ENCODE measurements around the gene DOK1.

DOK1 gene

GRCh38 chr2:74577448-74577847, 22.9 kb downstream of the DOK1 start:
- Histone ChIP-seq H3K4me3 (ENCODE audit: low read length) (no peak overlapping the region), H3K27ac (ENCODE audit: low read length) (no peak overlapping the region), H3K27me3 (ENCODE audit: control insufficient read depth, insufficient read depth, low read length) (peaks cover 18% of the 10 kb centered on the region), H3K9ac (ENCODE audit: low read length) (no peak overlapping the region), H3K9me3 (ENCODE audit: control insufficient read depth, low read depth, low read length) (no peaks in the 10 kb centered on the region), H3K4me1 (ENCODE audit: control insufficient read depth, low read depth, low read length) (no peaks in the 10 kb centered on the region), H3K36me3 (ENCODE audit: control insufficient read depth, low read depth, low read length) (no peaks in the 10 kb centered on the region)

GRCh38 chr2:74578408-74578807, 23.9 kb downstream of the DOK1 start:
- Histone ChIP-seq H3K36me3 (ENCODE audit: control insufficient read depth, low read depth, low read length) (no peaks in the 10 kb centered on the region), H3K4me3 (ENCODE audit: low read length) (no peak overlapping the region), H3K27ac (ENCODE audit: low read length) (no peak overlapping the region), H3K27me3 (ENCODE audit: control insufficient read depth, insufficient read depth, low read length) (peaks cover 18% of the 10 kb centered on the region), H3K9ac (ENCODE audit: low read length) (no peak overlapping the region), H3K4me1 (ENCODE audit: control insufficient read depth, low read depth, low read length) (no peaks in the 10 kb centered on the region), H3K9me3 (ENCODE audit: control insufficient read depth, low read depth, low read length) (no peaks in the 10 kb centered on the region)

GRCh38 chr2:74581463-74581862, 26.9 kb downstream of the DOK1 start:
- Histone ChIP-seq H3K4me3 (ENCODE audit: low read length) (no peak overlapping the region), H3K27me3 (ENCODE audit: control insufficient read depth, insufficient read depth, low read length) (peaks cover 5% of the 10 kb centered on the region), H3K9ac (ENCODE audit: low read length) (no peak overlapping the region), H3K36me3 (ENCODE audit: control insufficient read depth, low read depth, low read length) (no peaks in the 10 kb centered on the region), H3K9me3 (ENCODE audit: control insufficient read depth, low read depth, low read length) (no peaks in the 10 kb centered on the region), H3K27ac (ENCODE audit: low read length) (no peak overlapping the region), H3K4me1 (ENCODE audit: control insufficient read depth, low read depth, low read length) (no peaks in the 10 kb centered on the region)

- H3K9me3 ChIP-seq (ENCODE audit: control insufficient read depth, low read depth, low read length): no peaks in the 10 kb centered on the region
- H3K4me3 ChIP-seq (ENCODE audit: low read length): no peak overlapping the region
- H3K9ac ChIP-seq (ENCODE audit: low read length): no peak overlapping the region
- no peak overlapping the region for H3K27ac ChIP-seq (ENCODE audit: low read length)
- no peaks in the 10 kb centered on the region for H3K4me1 ChIP-seq (ENCODE audit: control insufficient read depth, low read depth, low read length)
- no peaks in the 10 kb centered on the region for H3K36me3 ChIP-seq (ENCODE audit: control insufficient read depth, low read depth, low read length)
- no peaks in the 10 kb centered on the region for H3K27me3 ChIP-seq (ENCODE audit: control insufficient read depth, insufficient read depth, low read length)
Measured at GRCh38 chr2:74582184-74582583, 27.7 kb downstream of the DOK1 start.

- H3K27me3 ChIP-seq (ENCODE audit: control insufficient read depth, insufficient read depth, low read length): no peaks in the 10 kb centered on the region
- no peak overlapping the region for H3K9ac ChIP-seq (ENCODE audit: low read length)
- H3K36me3 ChIP-seq (ENCODE audit: control insufficient read depth, low read depth, low read length): no peaks in the 10 kb centered on the region
- H3K4me1 ChIP-seq (ENCODE audit: control insufficient read depth, low read depth, low read length): no peaks in the 10 kb centered on the region
- no peaks in the 10 kb centered on the region for H3K9me3 ChIP-seq (ENCODE audit: control insufficient read depth, low read depth, low read length)
- no peak overlapping the region for H3K27ac ChIP-seq (ENCODE audit: low read length)
- no peak overlapping the region for H3K4me3 ChIP-seq (ENCODE audit: low read length)
Measured at GRCh38 chr2:74583504-74583903, 29.0 kb downstream of the DOK1 start.

- Histone ChIP-seq H3K4me1 (ENCODE audit: control insufficient read depth, low read depth, low read length) (no peaks in the 10 kb centered on the region), H3K9me3 (ENCODE audit: control insufficient read depth, low read depth, low read length) (no peaks in the 10 kb centered on the region), H3K9ac (ENCODE audit: low read length) (no peak overlapping the region), H3K4me3 (ENCODE audit: low read length) (no peak overlapping the region), H3K36me3 (ENCODE audit: control insufficient read depth, low read depth, low read length) (no peaks in the 10 kb centered on the region), H3K27me3 (ENCODE audit: control insufficient read depth, insufficient read depth, low read length) (no peaks in the 10 kb centered on the region), H3K27ac (ENCODE audit: low read length) (no peak overlapping the region)
Measured at GRCh38 chr2:74584088-74584645, 29.6 kb downstream of the DOK1 start.

- H3K4me1 ChIP-seq (ENCODE audit: control insufficient read depth, low read depth, low read length): no peaks in the 10 kb centered on the region
- H3K27me3 ChIP-seq (ENCODE audit: control insufficient read depth, insufficient read depth, low read length): no peaks in the 10 kb centered on the region
- no peaks in the 10 kb centered on the region for H3K9me3 ChIP-seq (ENCODE audit: control insufficient read depth, low read depth, low read length)
- H3K9ac ChIP-seq (ENCODE audit: low read length): no peak overlapping the region
- no peaks in the 10 kb centered on the region for H3K36me3 ChIP-seq (ENCODE audit: control insufficient read depth, low read depth, low read length)
- H3K27ac ChIP-seq (ENCODE audit: low read length): no peak overlapping the region
- no peak overlapping the region for H3K4me3 ChIP-seq (ENCODE audit: low read length)
Measured at GRCh38 chr2:74585406-74586185, 31.1 kb downstream of the DOK1 start.

- H3K4me1 ChIP-seq (ENCODE audit: control insufficient read depth, low read depth, low read length): no peaks in the 10 kb centered on the region
- H3K36me3 ChIP-seq (ENCODE audit: control insufficient read depth, low read depth, low read length): no peaks in the 10 kb centered on the region
- no peaks in the 10 kb centered on the region for H3K27me3 ChIP-seq (ENCODE audit: control insufficient read depth, insufficient read depth, low read length)
- H3K9ac ChIP-seq (ENCODE audit: low read length): no peak overlapping the region
- H3K27ac ChIP-seq (ENCODE audit: low read length): no peak overlapping the region
- H3K9me3 ChIP-seq (ENCODE audit: control insufficient read depth, low read depth, low read length): no peaks in the 10 kb centered on the region
- no peak overlapping the region for H3K4me3 ChIP-seq (ENCODE audit: low read length)
Measured at GRCh38 chr2:74587664-74588277, 33.3 kb downstream of the DOK1 start.

- Histone ChIP-seq H3K9ac (ENCODE audit: low read length) (no peak overlapping the region), H3K27me3 (ENCODE audit: control insufficient read depth, insufficient read depth, low read length) (no peaks in the 10 kb centered on the region), H3K27ac (ENCODE audit: low read length) (no peak overlapping the region), H3K4me3 (ENCODE audit: low read length) (no peak overlapping the region), H3K36me3 (ENCODE audit: control insufficient read depth, low read depth, low read length) (no peaks in the 10 kb centered on the region), H3K4me1 (ENCODE audit: control insufficient read depth, low read depth, low read length) (no peaks in the 10 kb centered on the region), H3K9me3 (ENCODE audit: control insufficient read depth, low read depth, low read length) (no peaks in the 10 kb centered on the region)
Measured at GRCh38 chr2:74588664-74589063, 34.1 kb downstream of the DOK1 start.

GRCh38 chr2:74593826-74594772, 39.6 kb downstream of the DOK1 start:
- H3K9ac ChIP-seq (ENCODE audit: low read length): no peak overlapping the region
- H3K36me3 ChIP-seq (ENCODE audit: control insufficient read depth, low read depth, low read length): no peaks in the 10 kb centered on the region
- no peaks in the 10 kb centered on the region for H3K9me3 ChIP-seq (ENCODE audit: control insufficient read depth, low read depth, low read length)
- H3K27me3 ChIP-seq (ENCODE audit: control insufficient read depth, insufficient read depth, low read length): peaks cover 5% of the 10 kb centered on the region
- no peak overlapping the region for H3K4me3 ChIP-seq (ENCODE audit: low read length)
- no peak overlapping the region for H3K27ac ChIP-seq (ENCODE audit: low read length)
- H3K4me1 ChIP-seq (ENCODE audit: control insufficient read depth, low read depth, low read length): no peaks in the 10 kb centered on the region

- peaks cover 5% of the 10 kb centered on the region for H3K27me3 ChIP-seq (ENCODE audit: control insufficient read depth, insufficient read depth, low read length)
- H3K4me3 ChIP-seq (ENCODE audit: low read length): no peak overlapping the region
- H3K9ac ChIP-seq (ENCODE audit: low read length): no peak overlapping the region
- no peaks in the 10 kb centered on the region for H3K9me3 ChIP-seq (ENCODE audit: control insufficient read depth, low read depth, low read length)
- H3K4me1 ChIP-seq (ENCODE audit: control insufficient read depth, low read depth, low read length): no peaks in the 10 kb centered on the region
- H3K36me3 ChIP-seq (ENCODE audit: control insufficient read depth, low read depth, low read length): no peaks in the 10 kb centered on the region
- no peak overlapping the region for H3K27ac ChIP-seq (ENCODE audit: low read length)
Measured at GRCh38 chr2:74596584-74596983, 42.1 kb downstream of the DOK1 start.
